ENCODE data around the gene ARHGEF16.

Gene ARHGEF16

GRCh38 chr1:3468236-3469103 is 14.0 kb downstream of the ARHGEF16 start:
- DNase-seq (ENCODE audit: low read depth): no peak

- DNase-seq (ENCODE audit: low read depth): no peak
These were observed 14.8 kb downstream of the ARHGEF16 start for GRCh38 chr1:3469104-3469848.

GRCh38 chr1:3469849-3470649 is 15.6 kb downstream of the ARHGEF16 start:
- no peak for DNase-seq (ENCODE audit: low read depth)

- DNase-seq (ENCODE audit: low read depth): no peak
These were observed 16.3 kb downstream of the ARHGEF16 start for GRCh38 chr1:3470650-3471355.

GRCh38 chr1:3471356-3472087 is 17.1 kb downstream of the ARHGEF16 start:
- DNase-seq (ENCODE audit: low read depth): no peak

- DNase-seq (ENCODE audit: low read depth): no peak
These were observed 17.8 kb downstream of the ARHGEF16 start for GRCh38 chr1:3472088-3472850.

- no peak for DNase-seq (ENCODE audit: low read depth)
These were observed 18.4 kb downstream of the ARHGEF16 start for GRCh38 chr1:3472906-3473305.

GRCh38 chr1:3473381-3473844 is 18.9 kb downstream of the ARHGEF16 start:
- no peak for DNase-seq (ENCODE audit: low read depth)

GRCh38 chr1:3474016-3474415 is 19.6 kb downstream of the ARHGEF16 start:
- DNase-seq (ENCODE audit: low read depth): no peak

GRCh38 chr1:3474421-3474820 is 20.0 kb downstream of the ARHGEF16 start:
- DNase-seq (ENCODE audit: low read depth): no peak

GRCh38 chr1:3475839-3476573 is 21.5 kb downstream of the ARHGEF16 start:
- no peak for DNase-seq (ENCODE audit: low read depth)

GRCh38 chr1:3476666-3477065 is 22.2 kb downstream of the ARHGEF16 start:
- DNase-seq (ENCODE audit: low read depth): no peak

GRCh38 chr1:3477241-3477995 is 23.0 kb downstream of the ARHGEF16 start:
- DNase-seq (ENCODE audit: low read depth): no peak

GRCh38 chr1:3478187-3478586 is 23.7 kb downstream of the ARHGEF16 start:
- DNase-seq (ENCODE audit: low read depth): no peak

GRCh38 chr1:3479511-3480368 is 25.3 kb downstream of the ARHGEF16 start:
- no peak for DNase-seq (ENCODE audit: low read depth)

- DNase-seq (ENCODE audit: low read depth): no peak
These were observed 25.9 kb downstream of the ARHGEF16 start for GRCh38 chr1:3480369-3480719.

GRCh38 chr1:3481046-3481445 is 26.6 kb downstream of the ARHGEF16 start:
- no peak for DNase-seq (ENCODE audit: low read depth)

- no peak for DNase-seq (ENCODE audit: low read depth)
These were observed 27.4 kb downstream of the ARHGEF16 start for GRCh38 chr1:3481836-3482375.
